ENCODE measurements around the gene HTR3B. TPM values are rescaled to one million over a fixed set of nuclear protein-coding genes. Genes with fewer than 3 reads are reported as not detected.

The HTR3B gene
- total and polyA plus RNA-seq, 10 of the 15 experiments (the other 5 are each of a cell fraction or from before 2014, with no cell fraction given), result not detected

DNA sequence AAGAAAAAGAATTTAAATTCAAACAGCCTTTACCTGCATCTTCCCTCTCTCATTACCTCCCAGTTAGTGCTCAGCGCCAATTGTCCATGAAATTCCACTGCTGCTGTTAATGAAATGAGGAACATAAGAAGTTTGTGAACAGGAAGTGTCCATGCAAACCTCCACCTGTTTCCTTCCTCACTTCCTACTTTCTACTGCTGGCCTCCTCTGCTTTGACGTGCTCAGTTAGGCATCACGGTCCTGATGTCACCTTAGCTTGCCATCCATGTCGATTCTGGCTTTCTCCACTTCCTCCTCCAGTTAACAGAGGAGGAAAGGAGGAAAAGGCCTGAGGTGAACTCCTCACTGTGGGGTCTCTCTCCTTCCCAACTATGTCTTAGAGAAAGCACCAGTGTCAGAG is 43.4 kb downstream of the HTR3B start:
- Histone ChIP-seq H3K9ac (ENCODE audit: control insufficient read depth, insufficient read depth, low read length) (no peak overlapping the region), H3K27ac (ENCODE audit: control insufficient read depth, insufficient read depth) (no peak overlapping the region), H3K36me3 (ENCODE audit: control insufficient read depth in 2 of 2, insufficient read depth in 2 of 2, low read length in 1 of 2) (no peaks in the 10 kb centered on the region), H3K27me3 (replicated peaks in 1 of 2; ENCODE audit: control insufficient read depth in 2 of 2, insufficient read depth in 2 of 2, low read length in 1 of 2) (peaks cover 0 to 3% of the 10 kb centered on the region in 2 experiments; a peak in 3 of 4 replicates), H3K9me3 (replicated peaks; ENCODE audit: control insufficient read depth, insufficient read depth, low read length) (no peaks in the 10 kb centered on the region), H4K20me1 (ENCODE audit: control insufficient read depth, insufficient read depth) (no peaks in the 10 kb centered on the region), H3K4me1 (ENCODE audit: control insufficient read depth, insufficient read depth, low read length) (no peaks in the 10 kb centered on the region), H3K4me3 (no peak overlapping the region), H3K79me2 (ENCODE audit: control insufficient read depth, insufficient read depth, low read length) (no peaks in the 10 kb centered on the region), H2AFZ (ENCODE audit: control insufficient read depth, low read depth, low read length) (no peak overlapping the region), H3K4me2 (ENCODE audit: control insufficient read depth, insufficient read depth) (no peak overlapping the region)
- POLR2A ChIA-PET, result no interaction called here
- TF ChIP-seq POLR2AphosphoS5 (IDR thresholded peaks at IDR 0.05; ENCODE audit: low read length) (no peak), SMARCA5 (IDR thresholded peaks at IDR 0.05) (no peak), FOXM1 (IDR thresholded peaks at IDR 0.05; ENCODE audit: low read depth, low read length) (no peak), FOXK2 (IDR thresholded peaks at IDR 0.05) (no peak), STAT1 (conservative IDR thresholded peaks at IDR 0.05) (no peak), ZZZ3 (IDR thresholded peaks at IDR 0.05; ENCODE audit: control insufficient read depth, insufficient read length, low read depth) (no peak)
- TF ChIP-seq, protein P1, sequence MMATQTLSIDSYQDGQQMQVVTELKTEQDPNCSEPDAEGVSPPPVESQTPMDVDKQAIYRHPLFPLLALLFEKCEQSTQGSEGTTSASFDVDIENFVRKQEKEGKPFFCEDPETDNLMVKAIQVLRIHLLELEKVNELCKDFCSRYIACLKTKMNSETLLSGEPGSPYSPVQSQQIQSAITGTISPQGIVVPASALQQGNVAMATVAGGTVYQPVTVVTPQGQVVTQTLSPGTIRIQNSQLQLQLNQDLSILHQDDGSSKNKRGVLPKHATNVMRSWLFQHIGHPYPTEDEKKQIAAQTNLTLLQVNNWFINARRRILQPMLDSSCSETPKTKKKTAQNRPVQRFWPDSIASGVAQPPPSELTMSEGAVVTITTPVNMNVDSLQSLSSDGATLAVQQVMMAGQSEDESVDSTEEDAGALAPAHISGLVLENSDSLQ (IDR thresholded peaks at IDR 0.05), result no peak
- WGBS (ENCODE audit: insufficient coverage, insufficient replicate concordance, low lambda C conversion rate, missing lambda C conversion rate), result 2% methylated on average over 4 of the region's 4 CpGs
- RAD21 ChIA-PET (ENCODE audit: unreplicated experiment), result no interaction called here
- in situ Hi-C loops (cut with MboI), result no loop called here
- CTCF ChIA-PET, result interaction anchor here (0.6 kb wide), 1 partner anchor 47 kb away, joined by 3 read pairs; no protein-coding TSS in a partner anchor
- no peak for DNase-seq (ENCODE audit: low read depth, low spot score)
- BruUV-seq (replicated peaks), result no TSS peak
- no peak for FAIRE-seq
- intact Hi-C loops (cut with micrococcal nuclease; ENCODE audit: unreplicated experiment), result no loop called here
- no peak for ATAC-seq
- SMC1A ChIA-PET (ENCODE audit: uncharacterized antibody, unreplicated experiment), result no interaction called here

DNA sequence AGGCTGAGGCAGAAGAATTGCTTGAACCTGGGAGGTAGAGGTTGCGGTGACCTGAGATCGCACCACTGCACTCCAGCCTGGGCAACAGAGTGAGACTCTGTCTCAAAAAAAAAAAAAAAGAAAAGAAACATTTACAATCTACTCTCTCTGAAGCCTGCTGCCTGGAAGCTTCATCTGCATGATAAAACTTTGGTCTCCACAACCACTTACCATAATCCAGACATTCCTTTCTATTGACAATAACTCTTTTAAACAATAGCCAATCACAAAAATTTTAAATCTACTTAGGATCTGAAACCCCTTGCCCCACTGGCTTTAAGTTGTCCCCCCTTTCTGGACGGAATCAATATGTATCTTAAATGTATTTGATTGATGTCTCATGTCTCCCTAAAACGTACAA is 45.3 kb downstream of the HTR3B start:
- Histone ChIP-seq H3K36me3 (ENCODE audit: control insufficient read depth in 2 of 2, insufficient read depth in 2 of 2, low read length in 1 of 2) (no peaks in the 10 kb centered on the region), H3K79me2 (ENCODE audit: control insufficient read depth, insufficient read depth, low read length) (no peaks in the 10 kb centered on the region), H3K9ac (ENCODE audit: control insufficient read depth, insufficient read depth, low read length) (no peak overlapping the region), H3K27ac (ENCODE audit: control insufficient read depth, insufficient read depth) (no peak overlapping the region), H2AFZ (ENCODE audit: control insufficient read depth, low read depth, low read length) (no peak overlapping the region), H3K4me2 (ENCODE audit: control insufficient read depth, insufficient read depth) (no peak overlapping the region), H3K4me3 (no peak overlapping the region), H3K9me3 (replicated peaks; ENCODE audit: control insufficient read depth, insufficient read depth, low read length) (no peaks in the 10 kb centered on the region), H3K4me1 (ENCODE audit: control insufficient read depth, insufficient read depth, low read length) (no peaks in the 10 kb centered on the region), H3K27me3 (replicated peaks in 1 of 2; ENCODE audit: control insufficient read depth in 2 of 2, insufficient read depth in 2 of 2, low read length in 1 of 2) (peaks cover 0 to 3% of the 10 kb centered on the region in 2 experiments; a peak in 3 of 4 replicates), H4K20me1 (ENCODE audit: control insufficient read depth, insufficient read depth) (no peaks in the 10 kb centered on the region)
- in situ Hi-C loops (cut with MboI), result no loop called here
- POLR2A ChIA-PET, result no interaction called here
- intact Hi-C loops (cut with micrococcal nuclease; ENCODE audit: unreplicated experiment), result no loop called here
- SMC1A ChIA-PET (ENCODE audit: uncharacterized antibody, unreplicated experiment), result no interaction called here
- CTCF ChIA-PET, result no interaction called here
- FAIRE-seq, result no peak
- no TSS peak for BruUV-seq (replicated peaks)
- ATAC-seq, result no peak
- no peak for DNase-seq (ENCODE audit: low read depth, low spot score)
- RAD21 ChIA-PET (ENCODE audit: unreplicated experiment), result no interaction called here
- WGBS (ENCODE audit: insufficient coverage, insufficient replicate concordance, low lambda C conversion rate, missing lambda C conversion rate), result 3% methylated on average over 2 of the region's 4 CpGs
- TF ChIP-seq POLR2AphosphoS5 (IDR thresholded peaks at IDR 0.05; ENCODE audit: low read length) (no peak), SREBF2 (IDR thresholded peaks at IDR 0.05; ENCODE audit: low read length) (no peak), NFYB (IDR thresholded peaks at IDR 0.05; ENCODE audit: insufficient read depth, low read depth, low read length) (no peak), CBFB (IDR thresholded peaks at IDR 0.05; ENCODE audit: low read depth) (no peak), POLR2A (IDR thresholded peaks at IDR 0.05; ENCODE audit: low read depth, low read length) (no peak)
- TF ChIP-seq, protein P2, sequence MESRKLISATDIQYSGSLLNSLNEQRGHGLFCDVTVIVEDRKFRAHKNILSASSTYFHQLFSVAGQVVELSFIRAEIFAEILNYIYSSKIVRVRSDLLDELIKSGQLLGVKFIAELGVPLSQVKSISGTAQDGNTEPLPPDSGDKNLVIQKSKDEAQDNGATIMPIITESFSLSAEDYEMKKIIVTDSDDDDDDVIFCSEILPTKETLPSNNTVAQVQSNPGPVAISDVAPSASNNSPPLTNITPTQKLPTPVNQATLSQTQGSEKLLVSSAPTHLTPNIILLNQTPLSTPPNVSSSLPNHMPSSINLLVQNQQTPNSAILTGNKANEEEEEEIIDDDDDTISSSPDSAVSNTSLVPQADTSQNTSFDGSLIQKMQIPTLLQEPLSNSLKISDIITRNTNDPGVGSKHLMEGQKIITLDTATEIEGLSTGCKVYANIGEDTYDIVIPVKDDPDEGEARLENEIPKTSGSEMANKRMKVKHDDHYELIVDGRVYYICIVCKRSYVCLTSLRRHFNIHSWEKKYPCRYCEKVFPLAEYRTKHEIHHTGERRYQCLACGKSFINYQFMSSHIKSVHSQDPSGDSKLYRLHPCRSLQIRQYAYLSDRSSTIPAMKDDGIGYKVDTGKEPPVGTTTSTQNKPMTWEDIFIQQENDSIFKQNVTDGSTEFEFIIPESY (IDR thresholded peaks at IDR 0.05), result no peak

Data from GM12878 (cell line).